HG03342 (cell line): ENCODE results near the gene ICAM1.
A peak's percentile ranks its signal among the peaks of the same experiment; 100 is the strongest.

Experiments used
- ATAC-seq: cut with Tn5 transposase; IDR thresholded peaks from one replicate; pipeline ENCODE4 v1.9.1; 2021; ENCODE audit warnings: mild to moderate bottlenecking, moderate library complexity; ENCODE audit not compliant: unreplicated experiment

Gene ICAM1

DNA sequence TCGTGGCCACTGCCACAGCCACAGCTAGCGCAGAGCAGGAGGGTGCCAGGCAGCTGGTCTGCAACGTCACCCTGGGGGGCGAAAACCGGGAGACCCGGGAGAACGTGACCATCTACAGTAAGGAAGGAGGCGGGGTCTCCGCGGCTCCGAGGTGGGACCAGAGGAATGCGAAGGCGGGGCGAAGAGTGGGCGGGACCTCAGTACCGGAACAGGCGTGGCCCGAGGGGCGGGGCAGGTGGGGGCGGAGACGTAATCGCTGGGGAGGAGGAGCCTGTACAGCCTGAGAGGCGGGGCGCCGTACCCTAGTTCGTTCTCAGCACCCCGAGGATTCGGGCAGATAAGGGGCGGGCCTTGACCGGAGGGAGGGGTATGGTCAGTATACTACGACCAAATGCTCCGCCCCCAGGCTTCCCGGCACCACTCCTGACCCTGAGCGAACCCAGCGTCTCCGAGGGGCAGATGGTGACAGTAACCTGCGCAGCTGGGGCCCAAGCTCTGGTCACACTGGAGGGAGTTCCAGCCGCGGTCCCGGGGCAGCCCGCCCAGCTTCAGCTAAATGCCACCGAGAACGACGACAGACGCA is 21.4 kb downstream of the ICAM1 start:
- peak; percentile 50 for ATAC-seq

DNA sequence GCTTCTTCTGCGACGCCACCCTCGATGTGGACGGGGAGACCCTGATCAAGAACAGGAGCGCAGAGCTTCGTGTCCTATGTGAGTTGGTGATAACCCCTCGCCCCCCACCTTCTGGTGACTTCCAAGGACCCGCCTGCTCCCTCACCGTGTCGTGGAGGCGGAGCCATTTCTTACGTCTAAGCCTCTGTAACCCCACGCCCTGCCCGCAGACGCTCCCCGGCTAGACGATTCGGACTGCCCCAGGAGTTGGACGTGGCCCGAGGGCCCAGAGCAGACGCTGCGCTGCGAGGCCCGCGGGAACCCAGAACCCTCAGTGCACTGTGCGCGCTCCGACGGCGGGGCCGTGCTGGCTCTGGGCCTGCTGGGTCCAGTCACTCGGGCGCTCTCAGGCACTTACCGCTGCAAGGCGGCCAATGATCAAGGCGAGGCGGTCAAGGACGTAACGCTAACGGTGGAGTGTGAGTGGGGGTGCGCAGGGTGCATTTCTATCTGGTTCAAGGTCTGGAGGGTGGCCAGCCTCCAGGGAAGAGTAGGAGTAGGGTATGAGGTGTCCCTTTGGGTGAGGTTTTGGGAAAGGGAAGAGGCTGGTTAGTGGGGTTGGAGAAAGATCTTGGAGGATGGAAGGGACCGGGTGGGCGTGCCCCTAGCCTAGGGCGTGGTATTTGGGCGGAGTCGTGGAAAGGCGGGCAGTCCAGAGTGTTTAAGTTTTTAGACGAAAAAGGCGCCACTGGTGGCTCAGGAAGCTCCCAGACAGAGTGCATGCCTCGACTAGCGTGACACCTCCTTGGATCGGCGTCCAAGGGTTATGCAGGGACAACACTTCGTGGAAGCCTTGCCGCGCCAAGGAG is 22.1 kb downstream of the ICAM1 start:
- no peak for ATAC-seq

DNA sequence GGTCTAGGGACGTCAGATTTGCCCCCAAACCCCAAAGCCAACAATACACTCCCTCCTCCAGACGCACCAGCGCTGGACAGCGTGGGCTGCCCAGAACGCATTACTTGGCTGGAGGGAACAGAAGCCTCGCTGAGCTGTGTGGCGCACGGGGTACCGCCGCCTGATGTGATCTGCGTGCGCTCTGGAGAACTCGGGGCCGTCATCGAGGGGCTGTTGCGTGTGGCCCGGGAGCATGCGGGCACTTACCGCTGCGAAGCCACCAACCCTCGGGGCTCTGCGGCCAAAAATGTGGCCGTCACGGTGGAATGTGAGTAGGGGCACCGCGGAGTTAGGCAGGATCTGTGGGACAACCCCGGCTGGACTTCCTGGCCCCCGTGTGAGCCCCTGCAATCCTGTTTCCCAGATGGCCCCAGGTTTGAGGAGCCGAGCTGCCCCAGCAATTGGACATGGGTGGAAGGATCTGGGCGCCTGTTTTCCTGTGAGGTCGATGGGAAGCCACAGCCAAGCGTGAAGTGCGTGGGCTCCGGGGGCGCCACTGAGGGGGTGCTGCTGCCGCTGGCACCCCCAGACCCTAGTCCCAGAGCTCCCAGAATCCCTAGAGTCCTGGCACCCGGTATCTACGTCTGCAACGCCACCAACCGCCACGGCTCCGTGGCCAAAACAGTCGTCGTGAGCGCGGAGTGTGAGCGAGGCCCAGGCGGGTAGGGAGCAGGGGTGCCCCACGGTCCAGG is 22.9 kb downstream of the ICAM1 start:
- no peak for ATAC-seq

DNA sequence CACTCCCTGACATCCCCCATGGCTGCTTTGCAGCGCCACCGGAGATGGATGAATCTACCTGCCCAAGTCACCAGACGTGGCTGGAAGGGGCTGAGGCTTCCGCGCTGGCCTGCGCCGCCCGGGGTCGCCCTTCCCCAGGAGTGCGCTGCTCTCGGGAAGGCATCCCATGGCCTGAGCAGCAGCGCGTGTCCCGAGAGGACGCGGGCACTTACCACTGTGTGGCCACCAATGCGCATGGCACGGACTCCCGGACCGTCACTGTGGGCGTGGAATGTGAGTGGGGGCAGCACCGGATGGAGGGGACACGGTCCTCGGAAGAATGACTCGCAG is 23.4 kb downstream of the ICAM1 start:
- ATAC-seq: no peak

DNA sequence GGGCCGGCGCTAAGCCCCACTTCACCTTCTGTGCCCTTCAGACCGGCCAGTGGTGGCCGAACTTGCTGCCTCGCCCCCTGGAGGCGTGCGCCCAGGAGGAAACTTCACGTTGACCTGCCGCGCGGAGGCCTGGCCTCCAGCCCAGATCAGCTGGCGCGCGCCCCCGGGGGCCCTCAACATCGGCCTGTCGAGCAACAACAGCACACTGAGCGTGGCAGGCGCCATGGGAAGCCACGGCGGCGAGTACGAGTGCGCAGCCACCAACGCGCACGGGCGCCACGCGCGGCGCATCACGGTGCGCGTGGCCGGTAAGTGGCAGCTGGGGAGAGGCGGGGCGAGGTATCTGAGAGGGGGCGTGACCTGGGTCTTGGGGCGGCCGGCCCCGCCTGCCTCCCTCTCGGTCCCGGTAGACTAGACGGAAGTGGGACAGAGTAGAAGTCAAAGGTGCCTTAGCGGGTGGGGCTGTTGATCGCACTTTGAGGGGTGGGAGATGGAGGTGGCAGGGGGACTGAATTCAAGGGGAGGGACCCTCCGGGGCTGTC is 24.5 kb downstream of the ICAM1 start:
- ATAC-seq: peak; percentile 39

DNA sequence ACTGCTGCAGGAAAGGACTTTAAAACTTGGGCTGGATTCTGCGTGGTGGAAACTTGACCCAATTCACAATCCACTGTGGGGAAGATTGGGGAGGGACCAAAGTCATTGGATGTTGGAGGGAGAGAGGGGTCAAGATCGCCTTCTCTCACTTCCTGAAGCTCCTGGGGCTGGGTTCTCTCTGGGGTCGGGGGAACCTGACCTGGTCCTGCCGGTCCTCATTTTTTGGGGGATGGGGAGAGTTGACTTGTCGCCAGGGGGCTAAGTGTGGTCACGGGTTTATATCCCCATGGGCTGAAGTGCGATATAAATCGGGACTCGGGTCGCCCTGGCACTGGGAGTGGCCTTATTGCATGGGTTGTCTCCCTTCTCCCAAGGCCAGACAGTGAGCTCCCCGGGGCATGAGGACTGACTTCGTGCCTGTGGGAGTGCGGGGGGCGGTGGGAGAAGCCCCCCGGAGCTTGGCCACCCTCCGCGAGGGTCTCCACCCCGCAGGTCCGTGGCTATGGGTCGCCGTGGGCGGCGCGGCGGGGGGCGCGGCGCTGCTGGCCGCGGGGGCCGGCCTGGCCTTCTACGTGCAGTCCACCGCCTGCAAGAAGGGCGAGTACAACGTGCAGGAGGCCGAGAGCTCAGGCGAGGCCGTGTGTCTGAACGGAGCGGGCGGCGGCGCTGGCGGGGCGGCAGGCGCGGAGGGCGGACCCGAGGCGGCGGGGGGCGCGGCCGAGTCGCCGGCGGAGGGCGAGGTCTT is 25.1 kb downstream of the ICAM1 start:
- no peak for ATAC-seq

DNA sequence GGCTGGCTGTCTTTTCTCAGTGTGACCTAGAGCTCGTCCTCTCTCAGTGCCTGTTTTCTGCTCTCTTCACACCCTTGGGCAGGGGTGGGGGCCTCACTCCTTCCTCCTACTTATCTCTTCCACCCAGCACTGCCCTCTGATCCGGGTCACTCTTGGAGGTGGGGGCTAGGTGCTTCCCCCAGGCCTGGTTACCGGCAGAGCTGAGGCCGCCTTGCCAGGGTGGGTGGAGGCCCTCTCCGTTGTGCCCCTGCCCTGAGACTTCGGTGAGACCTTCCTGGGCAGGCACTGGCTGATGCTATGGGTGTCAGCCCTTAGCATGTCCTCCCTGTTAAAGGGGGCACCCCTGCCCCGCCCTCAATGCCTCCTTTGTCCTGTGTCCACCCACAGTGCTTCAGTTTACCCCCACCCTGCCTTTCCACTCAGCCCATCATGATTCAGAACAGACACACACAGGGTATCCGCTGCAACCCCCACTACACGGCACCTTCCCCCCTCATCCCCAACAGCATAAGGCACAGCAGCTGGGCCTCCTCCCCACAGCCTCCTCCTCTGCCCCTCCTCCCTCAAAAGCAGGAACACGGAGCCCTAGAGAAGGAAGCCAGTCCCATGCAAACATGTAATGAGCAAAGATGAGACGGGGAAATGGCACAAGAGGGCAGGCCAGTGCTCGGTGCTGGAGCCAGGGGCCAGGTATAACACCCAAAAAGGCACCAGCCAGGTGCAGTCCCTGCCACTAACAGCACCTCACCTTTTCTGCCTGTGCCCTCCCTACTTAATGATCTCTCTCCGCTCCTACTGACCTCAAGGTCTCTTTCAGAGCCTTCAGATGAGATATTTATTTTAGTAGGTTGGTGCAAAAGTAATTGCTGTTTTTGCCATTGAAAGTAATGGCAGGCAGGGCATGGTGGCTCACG is 28.9 kb downstream of the ICAM1 start:
- no peak for ATAC-seq

DNA sequence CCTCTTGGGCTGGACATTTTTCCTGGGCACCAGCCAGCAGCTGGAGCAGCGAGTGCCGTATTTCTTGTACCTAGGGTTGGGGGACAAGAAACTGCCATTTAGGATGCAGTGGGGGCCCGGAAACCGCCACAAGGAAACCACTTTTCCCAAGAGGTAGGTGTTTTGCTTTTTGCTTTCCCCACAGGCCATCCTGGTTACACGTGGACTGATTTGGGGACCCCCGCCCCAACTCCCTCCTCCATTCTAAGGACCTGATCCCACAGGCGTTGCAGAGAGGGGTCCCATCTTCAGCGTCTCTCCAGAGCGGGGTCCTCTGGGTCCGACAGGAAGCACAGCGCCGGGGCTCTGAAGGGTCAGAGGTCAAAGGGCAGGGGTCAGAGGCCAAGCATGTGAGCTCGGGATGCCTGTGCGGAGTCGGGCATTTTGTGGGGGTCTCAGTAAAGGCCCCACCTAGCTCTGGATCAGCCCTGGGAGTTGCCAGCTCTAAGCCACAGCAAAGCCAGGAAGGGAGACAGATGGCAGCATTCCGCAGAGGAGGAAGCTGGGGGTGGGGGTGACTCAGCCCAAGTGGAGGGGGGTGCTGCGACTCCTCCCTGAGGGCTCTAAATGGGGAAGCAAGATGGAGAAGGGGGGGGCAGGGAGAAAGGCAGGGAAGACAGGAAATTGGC is 34.4 kb downstream of the ICAM1 start:
- no peak for ATAC-seq

DNA sequence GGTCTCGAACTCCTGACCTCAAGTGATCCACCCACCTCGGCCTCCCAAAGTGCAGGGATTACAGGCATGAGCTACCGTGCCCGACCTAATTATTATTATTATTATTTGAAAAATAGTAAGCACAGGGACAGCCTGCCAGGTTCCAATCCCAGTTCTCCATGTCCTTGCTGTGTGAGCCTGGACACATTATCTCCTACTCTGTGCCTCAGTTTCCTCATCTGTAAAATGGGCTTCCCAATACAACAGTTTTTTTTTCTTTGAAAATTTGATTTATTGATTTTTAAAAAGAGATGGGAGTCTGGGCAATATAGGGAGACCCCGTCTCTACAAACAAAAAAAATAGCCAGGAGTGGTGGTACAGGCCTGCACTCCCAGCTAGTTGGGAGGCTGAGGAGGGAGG is 35.4 kb downstream of the ICAM1 start:
- no peak for ATAC-seq

DNA sequence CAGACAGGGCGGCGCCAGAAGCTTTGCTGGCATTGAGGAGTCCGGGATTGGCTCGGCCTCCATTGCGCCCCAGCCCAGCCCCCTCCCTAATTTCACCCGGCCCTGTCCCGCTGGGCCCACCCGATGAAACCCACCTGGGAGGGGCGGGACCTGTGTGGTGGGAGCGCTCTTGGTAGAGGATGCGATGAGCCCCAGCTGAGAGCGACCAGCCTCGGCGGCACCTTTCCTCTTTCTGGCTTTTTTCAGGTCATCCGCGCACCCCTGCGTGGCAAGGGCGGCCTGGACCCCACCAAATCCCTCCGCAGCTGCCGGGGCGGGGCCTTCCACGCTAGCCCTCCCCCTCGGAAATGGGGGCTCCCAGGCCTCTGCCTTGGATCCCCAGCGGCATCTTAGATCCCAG is 38.5 kb downstream of the ICAM1 start, which contains the start of gene ZGLP1:
TSS of gene ZGLP1 (minus strand) at position 393 of the 400 bp plus-strand sequence.
- no peak for ATAC-seq

DNA sequence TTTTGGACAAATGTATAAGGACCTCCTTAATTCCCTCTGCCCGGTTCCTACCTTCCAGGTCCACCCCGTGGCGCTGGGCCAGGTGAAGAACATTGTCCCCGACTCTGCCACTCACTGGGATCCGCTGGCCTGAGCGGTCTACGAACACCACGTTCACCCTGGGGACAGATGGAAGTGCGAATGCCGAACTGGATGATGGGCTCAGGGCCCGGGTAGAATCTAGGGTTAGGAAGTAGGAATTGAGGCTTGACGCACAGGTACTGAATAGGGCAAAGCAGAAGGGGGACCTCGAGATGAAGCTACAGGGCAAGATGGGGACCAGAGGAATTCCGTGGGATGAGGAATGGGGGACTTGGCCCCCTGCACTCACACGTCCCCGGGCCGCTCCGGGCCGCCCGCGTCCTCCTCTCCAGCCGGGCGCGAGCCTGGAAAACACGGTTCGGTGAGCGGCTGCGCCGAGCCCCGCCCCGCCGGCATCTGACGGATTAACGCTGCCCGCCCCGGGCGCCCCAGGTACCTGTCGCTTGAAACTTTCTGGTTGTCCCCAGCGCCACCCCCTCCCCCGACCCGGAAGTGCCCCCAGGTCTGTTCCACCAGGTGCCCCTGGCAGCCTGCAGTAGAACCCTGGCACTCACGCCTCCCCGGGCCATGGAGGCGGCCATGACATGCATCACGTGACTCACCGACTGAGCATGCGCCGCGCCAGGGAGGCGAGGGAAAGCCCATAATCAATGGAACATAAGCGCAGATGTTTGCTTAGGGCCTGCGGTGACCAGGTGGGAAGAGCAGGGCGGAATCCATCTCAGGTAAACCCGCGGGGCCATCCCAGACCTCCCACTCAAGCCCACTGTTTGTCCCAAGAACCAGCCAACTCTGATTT is 44.7 kb downstream of the ICAM1 start, which contains the start of gene FDX2:
TSS of gene FDX2 (minus strand) at position 681 of the 880 bp plus-strand sequence. CDS start at position 662, 19 bp downstream.
- no peak for ATAC-seq

DNA sequence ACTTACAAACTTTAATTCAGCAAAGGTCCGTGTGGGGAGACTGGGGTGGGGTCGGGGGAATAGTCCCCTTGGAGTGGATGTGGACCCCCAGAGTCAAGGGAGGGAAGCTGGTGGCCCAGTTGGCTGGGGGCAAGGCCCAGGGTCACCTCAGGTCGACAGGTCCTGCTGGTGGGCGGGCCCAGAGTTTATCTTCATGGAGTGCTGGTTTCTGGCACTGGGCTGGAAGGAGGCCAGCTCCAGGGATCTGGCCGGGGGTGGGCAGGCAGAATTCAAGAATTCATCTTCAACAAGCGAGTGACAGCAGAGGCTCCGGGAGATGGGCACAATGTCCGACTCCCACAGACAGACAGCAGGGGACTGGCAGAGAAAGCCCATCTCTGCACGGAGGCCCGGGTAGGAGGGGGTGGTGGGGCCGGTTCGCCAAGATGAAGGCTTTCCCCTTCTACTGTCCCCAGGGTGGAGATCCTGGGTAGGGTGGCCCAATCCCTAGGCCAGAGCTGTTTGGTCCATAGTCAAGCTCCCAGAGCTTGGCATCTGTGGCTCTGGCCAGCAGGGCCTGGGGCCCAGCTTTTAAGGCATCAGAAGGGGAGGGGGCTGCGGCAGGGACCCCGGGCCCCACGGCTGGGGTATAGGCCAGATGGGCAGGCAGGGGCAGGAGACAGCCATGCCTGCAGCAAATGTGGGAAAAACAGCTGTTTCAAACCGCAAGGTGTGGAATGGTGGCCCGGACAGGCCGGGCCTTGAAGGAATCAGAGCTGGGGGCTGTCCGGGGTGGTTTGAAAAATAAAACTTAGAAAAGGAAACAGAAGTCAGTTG is 45.5 kb downstream of the ICAM1 start:
- ATAC-seq: no peak

DNA sequence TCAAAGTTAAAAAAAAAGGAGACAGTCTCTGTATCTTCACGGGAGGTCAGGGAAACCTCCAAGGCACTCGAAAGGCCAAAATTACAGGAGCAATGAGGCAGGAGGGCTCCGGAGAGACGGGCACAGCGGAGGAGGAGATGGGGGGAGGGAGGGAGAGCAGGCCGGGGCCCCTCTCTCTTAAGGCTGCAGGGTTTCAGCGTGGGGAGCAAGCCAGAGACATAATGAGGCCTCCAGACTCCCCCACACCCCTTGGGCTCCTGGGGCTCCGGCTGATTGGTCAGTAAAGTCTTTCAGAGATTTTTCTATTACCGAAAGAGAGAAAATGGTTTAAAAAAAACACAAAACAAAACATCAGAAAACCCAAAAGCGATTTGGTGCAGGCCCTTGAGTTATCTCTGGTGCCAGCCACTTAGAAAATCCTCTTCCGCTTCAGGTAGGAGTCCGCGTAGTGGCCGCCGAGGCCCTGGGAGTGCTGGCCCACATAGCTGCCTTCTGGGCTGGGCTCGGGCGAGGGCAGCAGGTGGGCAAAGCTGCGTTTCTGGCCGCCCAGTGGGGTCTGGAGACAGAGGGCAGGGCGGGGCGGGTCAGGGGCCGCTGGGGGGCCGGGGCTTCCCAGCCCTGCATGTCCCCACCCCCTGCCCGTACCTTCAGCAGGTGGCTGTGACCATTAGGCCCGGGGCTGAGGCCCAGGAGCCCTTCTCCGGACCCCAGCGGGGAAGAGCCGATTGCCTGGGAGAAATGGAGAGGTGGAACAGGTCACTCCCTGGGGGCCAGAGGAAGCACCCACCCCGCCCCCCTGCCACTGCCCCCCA is 46.3 kb downstream of the ICAM1 start:
- no peak for ATAC-seq

DNA sequence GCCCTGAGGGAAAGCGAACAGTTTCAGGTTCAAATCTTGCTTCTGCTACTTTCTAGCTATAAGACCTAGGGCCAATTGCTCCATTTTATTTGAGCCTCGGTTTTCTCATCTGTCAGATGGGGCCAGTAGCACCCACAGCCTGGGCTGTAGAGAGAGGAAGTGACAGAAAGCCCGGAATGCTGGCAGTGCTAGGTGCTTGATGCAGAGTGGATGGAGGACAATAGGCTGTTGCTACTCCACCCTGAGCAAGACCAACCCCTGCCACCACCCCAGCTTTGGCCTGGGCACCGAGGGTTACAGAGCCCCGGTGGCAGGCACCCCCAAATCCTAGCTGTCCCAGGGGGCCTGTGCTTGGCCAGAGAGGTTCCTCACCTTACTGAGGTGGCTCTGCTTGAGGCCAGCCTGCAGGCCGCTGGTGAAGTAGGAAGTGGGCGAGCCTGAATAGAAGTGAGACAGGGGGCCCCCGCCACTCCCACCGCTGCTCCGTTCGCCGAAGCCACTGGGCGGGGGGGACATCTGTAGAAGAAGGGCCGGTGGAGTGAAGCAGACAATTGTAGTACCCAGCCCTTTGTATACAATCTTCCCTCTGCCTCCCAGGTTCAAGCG is 47.0 kb downstream of the ICAM1 start:
- ATAC-seq: no peak

DNA sequence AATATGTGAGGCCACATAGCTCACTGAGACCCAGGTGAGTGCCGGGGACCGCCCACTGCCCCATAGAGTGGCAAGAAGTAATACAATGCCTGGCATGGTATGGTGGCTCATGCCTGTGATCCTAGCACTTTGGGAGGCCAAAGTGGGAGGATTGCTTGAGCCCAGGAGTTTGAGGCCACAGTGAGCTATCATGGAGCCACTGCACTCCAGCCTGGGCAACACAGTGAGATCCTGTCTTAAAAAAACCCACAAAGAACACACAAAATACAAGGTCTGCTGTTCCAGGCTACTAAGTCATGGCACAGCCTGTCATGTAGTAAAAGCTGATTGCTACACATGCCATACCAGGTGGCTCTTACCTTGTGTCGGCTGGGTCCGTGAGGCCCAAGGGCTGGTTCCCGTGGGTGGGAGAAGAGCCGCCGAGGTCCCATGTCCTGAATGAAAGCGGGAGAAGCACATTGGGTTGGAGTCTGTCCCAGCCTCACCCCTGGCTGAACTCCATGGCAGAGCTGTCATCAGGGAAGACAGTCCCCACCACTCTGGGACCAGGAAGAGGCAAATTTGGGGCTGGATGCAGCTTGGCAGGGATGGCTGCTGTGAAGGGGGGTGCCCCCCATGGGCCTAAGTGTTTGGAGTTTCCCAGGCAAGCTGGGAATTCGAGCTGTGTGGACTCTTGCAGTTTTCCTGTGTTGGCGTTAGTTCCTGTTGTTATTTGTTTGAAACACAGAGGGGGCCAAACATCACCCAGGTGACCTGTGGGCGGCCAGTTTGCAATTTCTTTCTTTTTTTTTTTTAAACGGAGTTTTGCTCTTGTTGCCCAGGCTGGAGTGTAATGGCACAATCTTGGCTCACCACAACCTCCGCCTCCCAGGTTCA is 48.1 kb downstream of the ICAM1 start:
- no peak for ATAC-seq
